ENCODE data around the gene AK1. TPM values are rescaled to one million over a fixed set of nuclear protein-coding genes. Genes with fewer than 3 reads are reported as not detected.
A peak's percentile ranks its signal among the peaks of the same experiment; 100 is the strongest.

Gene AK1
- total and polyA plus RNA-seq, 9 of the 15 experiments (the other 6 are each of a cell fraction or from before 2014, with no cell fraction given), result 10.1 to 71.8 (median 39.0) TPM

GRCh38 chr9:127921557-127922120 is 44.2 kb upstream of the AK1 start (continued):
- TF ChIP-seq RNF219 (CRISPR knock-in tag; IDR thresholded peaks at IDR 0.05) (no peak), ZNF57 (CRISPR knock-in tag; IDR thresholded peaks at IDR 0.05) (no peak)

GRCh38 chr9:127920794-127921193 is 43.3 kb upstream of the AK1 start:
- WGBS (ENCODE audit: insufficient coverage, low coverage, missing lambda C conversion rate), result 73% methylated on average over 7 of the region's 7 CpGs
- ChIA-PET POLR2A (interaction anchor here (0.6 to 0.7 kb wide), 2 partner anchors 278 to 335 kb away, joined by 3 read pairs; no protein-coding TSS in a partner anchor), CTCF (ENCODE audit: low intra/inter-chr PET ratio) (interaction anchor here (0.6 to 4.3 kb wide), 7 partner anchors 119 to 589 kb away, joined by 3 to 34 read pairs (median 3); partner anchors contain the start of gene TOR2A)
- Histone ChIP-seq H3K4me3 (no peak overlapping the region), H2AFZ (ENCODE audit: low read depth, low read length) (no peak overlapping the region), H4K20me1 (replicated peaks; ENCODE audit: control insufficient read depth, insufficient read depth, low read length) (no peaks in the 10 kb centered on the region), H3K4me2 (ENCODE audit: insufficient read depth, low read length) (no peak overlapping the region), H3K4me1 (replicated peaks in 1 of 2; ENCODE audit: control insufficient read depth in 2 of 2, insufficient read depth in 2 of 2, low read length in 2 of 2) (peaks cover 27 to 47% of the 10 kb centered on the region in 2 experiments), H3K79me2 (ENCODE audit: control insufficient read depth, insufficient read depth, low read length) (peaks cover 10% of the 10 kb centered on the region), H3K27ac (ENCODE audit: extremely low read depth, low read depth, low read length) (no peak overlapping the region), H3K27me3 (ENCODE audit: control insufficient read depth in 2 of 2, insufficient read depth in 2 of 2, low read length in 2 of 2) (no peaks in the 10 kb centered on the region), H3K36me3 (ENCODE audit: control insufficient read depth, insufficient read depth, low read length) (no peaks in the 10 kb centered on the region), H3K9me1 (ENCODE audit: control insufficient read depth, insufficient read depth, low read length) (no peaks in the 10 kb centered on the region), H3K9me3 (replicated peaks; ENCODE audit: control insufficient read depth, insufficient read depth, low read depth, low read length) (no peaks in the 10 kb centered on the region), H3K9ac (ENCODE audit: insufficient read depth in 1 of 2, low read depth in 2 of 2, low read length in 2 of 2) (no peak overlapping the region)
- no TSS peak for BruUV-seq (replicated peaks)
- intact Hi-C loops (cut with micrococcal nuclease) (loop anchor here (1.0 to 5.0 kb wide), 2 partner anchors 185 to 328 kb away; partner anchors contain the start of gene TOR2A), in situ Hi-C loops (cut with MboI) (loop anchor here (10.0 to 25.0 kb wide), 2 partner anchors 706 to 983 kb away; no protein-coding TSS in a partner anchor)
- FAIRE-seq, result no peak
- no peak for DNase-seq (ENCODE audit: extremely low read depth in 1 of 4, low spot score in 3 of 4)
- ATAC-seq, result no peak
- TF ChIP-seq ZNF609 (CRISPR knock-in tag; IDR thresholded peaks at IDR 0.05; ENCODE audit: borderline replicate concordance), result no peak
- TF ChIP-seq ZBTB34 (CRISPR knock-in tag; IDR thresholded peaks at IDR 0.05), result no peak
- 0 out of 2 replicates have a peak, but pooled peaks have one; percentile 33 for TF ChIP-seq PTBP1 (IDR thresholded peaks at IDR 0.05; ENCODE audit: low read depth, low read length)
- no peak for TF ChIP-seq UBTF (IDR thresholded peaks at IDR 0.05; ENCODE audit: borderline replicate concordance in 1 of 2, low read depth in 2 of 2, low read length in 2 of 2)
- TF ChIP-seq ZNF695 (CRISPR knock-in tag; IDR thresholded peaks at IDR 0.05), result no peak
- no peak for TF ChIP-seq FOXJ3 (CRISPR knock-in tag; IDR thresholded peaks at IDR 0.05)
